Tibial artery (tissue), 4 donors: Measurements from ENCODE around the gene COQ10A.

Source experiments
- DNase-seq, 2 donors: peaks; one replicate each; pipeline ENCODE4 v3.0.0-alpha.2; 2019
- H3K27ac ChIP-seq, 2 donors: fragments of 200-600 bp; sonication (generic) in 1 of 2; 1 replicate in 1 of 2; 2 replicates in 1 of 2; pipeline ENCODE4 v1.5.1; 2018 to 2019; ENCODE audit warnings: mild to moderate bottlenecking in 1 of 2
- H3K27me3 ChIP-seq, 2 donors: fragments of 200-600 bp; sonication (generic) in 1 of 2; one replicate each; pipeline versions ENCODE4 v1.5.1 to v1.6.0; 2016 to 2019
- H3K36me3 ChIP-seq, 3 donors: fragments of 200-600 bp; sonication (generic) in 2 of 3; one replicate each; pipeline ENCODE4 v1.5.1; 2016 to 2019; ENCODE audit warnings: mild to moderate bottlenecking in 2 of 3
- H3K4me1 ChIP-seq, 4 donors: fragments of 200-600 bp; sonication (generic) in 2 of 4; 1 replicate in 3 of 4; 2 replicates in 1 of 4; pipeline ENCODE4 v1.5.1; 2016 to 2019
- H3K4me3 ChIP-seq, 2 donors: fragments of 200-600 bp; sonication (generic) in 1 of 2; 1 replicate in 1 of 2; 2 replicates in 1 of 2; pipeline ENCODE4 v1.5.1; 2018 to 2019; ENCODE audit warnings: mild to moderate bottlenecking in 2 of 2
- H3K9me3 ChIP-seq, 3 donors: fragments of 200-600 bp; sonication (generic) in 1 of 3; one replicate each; pipeline ENCODE4 v1.5.1; 2016 to 2019
- CTCF ChIP-seq, 2 experiments: fragments of 200-600 bp in 1 of 2; fragments of 450-650 bp in 1 of 2; IDR thresholded peaks; one replicate each; pipeline ENCODE4 v1.5.1; 2017 to 2019; ENCODE audit warnings: antibody characterized with exemption in 2 of 2, mild to moderate bottlenecking in 1 of 2, moderate library complexity in 1 of 2
- intact Hi-C: fragments of 100-400 bp; cut with DNase I; formaldehyde crosslinking; loops from one replicate; pipeline ENCODE4 v1.15.0; 2023; ENCODE audit warnings: low total_unique reads

COQ10A gene

GRCh38 chr12:56256326-56256960, 10.3 kb upstream of the COQ10A start:
- H3K27ac ChIP-seq: peak overlapping the region; percentile 2 to 85
- peaks cover 46 to 49% (median 48%) of the 10 kb centered on the region in 3 donors for H3K36me3 ChIP-seq
- no peaks in the 10 kb centered on the region for H3K9me3 ChIP-seq
- H3K27me3 ChIP-seq: no peaks in the 10 kb centered on the region
- no peak for DNase-seq
- peak overlapping the region in 1 of 2 donors; percentile 92 for H3K4me3 ChIP-seq
- intact Hi-C loops: no loop called here
- no peak for TF ChIP-seq CTCF (IDR thresholded peaks at IDR 0.05)
- H3K4me1 ChIP-seq: peaks cover 0 to 31% (median 24%) of the 10 kb centered on the region in 4 donors

GRCh38 chr12:56257071-56257470, 9.7 kb upstream of the COQ10A start:
- Histone ChIP-seq H3K4me1 (peaks cover 0 to 31% (median 24%) of the 10 kb centered on the region in 4 donors), H3K27ac (peak overlapping the region; percentile 80 to 85)
- no peak for TF ChIP-seq CTCF (IDR thresholded peaks at IDR 0.05)

GRCh38 chr12:56257491-56258067, 9.2 kb upstream of the COQ10A start:
- intact Hi-C loops: no loop called here
- Histone ChIP-seq H3K4me3 (peak overlapping the region; percentile 91 to 92), H3K27me3 (no peaks in the 10 kb centered on the region), H3K36me3 (peaks cover 34 to 38% (median 36%) of the 10 kb centered on the region in 3 donors), H3K4me1 (peaks cover 0 to 31% (median 24%) of the 10 kb centered on the region in 4 donors), H3K9me3 (no peaks in the 10 kb centered on the region), H3K27ac (peak overlapping the region; percentile 80 to 85)
- no peak for TF ChIP-seq CTCF (IDR thresholded peaks at IDR 0.05)
- DNase-seq: no peak

More at GRCh38 chr12:56257071-56257470, 9.7 kb upstream of the COQ10A start:
- peaks cover 39 to 43% (median 41%) of the 10 kb centered on the region in 3 donors for H3K36me3 ChIP-seq
- intact Hi-C loops: no loop called here
- no peaks in the 10 kb centered on the region for H3K9me3 ChIP-seq
- H3K4me3 ChIP-seq: peak overlapping the region; percentile 91 to 92
- no peaks in the 10 kb centered on the region for H3K27me3 ChIP-seq
- no peak for DNase-seq

- Histone ChIP-seq H3K27me3 (no peaks in the 10 kb centered on the region), H3K27ac (peak within 1 kb of the TSS; percentile 80 to 85), H3K36me3 (peaks cover 28 to 31% (median 30%) of the 10 kb centered on the region in 3 donors), H3K9me3 (no peaks in the 10 kb centered on the region), H3K4me1 (peaks cover 0 to 31% (median 24%) of the 10 kb centered on the region in 4 donors), H3K4me3 (peak within 1 kb of the TSS; percentile 91 to 92)
- intact Hi-C loops: no loop called here
- peak; percentile 61 to 85 for TF ChIP-seq CTCF (IDR thresholded peaks at IDR 0.05)
- DNase-seq: peak; percentile 65 to 84
Observed at GRCh38 chr12:56258068-56258819, 8.5 kb upstream of the COQ10A start, which contains the start of gene ANKRD52. Gene ANKRD52, minus strand, starts transcription at chr12:56258384. Its CDS starts 115 bp downstream, at chr12:56258269.

GRCh38 chr12:56258820-56259183, 7.9 kb upstream of the COQ10A start:
- peaks cover 0 to 31% (median 24%) of the 10 kb centered on the region in 4 donors for H3K4me1 ChIP-seq
- DNase-seq: no peak
- H3K27ac ChIP-seq: peak overlapping the region; percentile 80 to 85
- no peak for TF ChIP-seq CTCF (IDR thresholded peaks at IDR 0.05)
- H3K36me3 ChIP-seq: peaks cover 22 to 25% (median 24%) of the 10 kb centered on the region in 3 donors
- peak overlapping the region; percentile 91 to 92 for H3K4me3 ChIP-seq
- no peaks in the 10 kb centered on the region for H3K27me3 ChIP-seq
- intact Hi-C loops: no loop called here
- H3K9me3 ChIP-seq: no peaks in the 10 kb centered on the region
